MCF 10A (cell line): ENCODE data around the gene RASL11B. TPM values are rescaled to one million over a fixed set of nuclear protein-coding genes. Genes with fewer than 3 reads are reported as not detected.

Source experiments
- BruUV-seq: library from RNA; stranded (reverse); fragments of 400-500 nt; replicated peaks from 2 replicates; lab custom pipeline; 2021; lab: Mats Ljungman, UMichigan
- CTCF ChIA-PET: fragments of 300-600 bp; sonication (Branson Sonifier 250); formaldehyde crosslinking; extraction: SDS; loops from one replicate; lab custom pipeline; 2021; ENCODE audit warnings: antibody characterized with exemption, inconsistent platforms; lab: Yijun Ruan, JAX
- POLR2A ChIA-PET: fragments of 300-600, 350-650 bp; sonication (Branson Sonifier 250); formaldehyde crosslinking; extraction: SDS; loops from one replicate; lab custom pipeline; 2020; ENCODE audit warnings: antibody characterized with exemption, inconsistent platforms; lab: Yijun Ruan, JAX
- DNase-seq: peaks from one replicate; pipeline ENCODE4 v3.0.0-alpha.2; 2018; ENCODE audit not compliant: unreplicated experiment
- H3K27ac Mint-ChIP-seq: one replicate; pipeline ENCODE4 v1.8.0; 2022; ENCODE audit warnings: mild to moderate bottlenecking, low read depth, mixed read lengths; ENCODE audit not compliant: unreplicated experiment
- H3K27me3 Mint-ChIP-seq: one replicate; pipeline ENCODE4 v1.8.0; 2022; ENCODE audit warnings: mixed read lengths; ENCODE audit not compliant: insufficient read depth, unreplicated experiment
- H3K36me3 Mint-ChIP-seq: one replicate; pipeline ENCODE4 v1.8.0; 2022; ENCODE audit warnings: mild to moderate bottlenecking, moderate library complexity, mixed read lengths; ENCODE audit not compliant: insufficient read depth, unreplicated experiment
- H3K4me1 Mint-ChIP-seq: one replicate; pipeline ENCODE4 v1.8.0; 2022; ENCODE audit warnings: mixed read lengths; ENCODE audit not compliant: insufficient read depth, unreplicated experiment
- H3K4me3 Mint-ChIP-seq: one replicate; pipeline ENCODE4 v1.8.0; 2022; ENCODE audit warnings: mild to moderate bottlenecking, moderate library complexity, mixed read lengths; ENCODE audit not compliant: unreplicated experiment
- H3K9me3 Mint-ChIP-seq: one replicate; pipeline ENCODE4 v1.8.0; 2022; ENCODE audit warnings: mixed read lengths; ENCODE audit not compliant: unreplicated experiment
- intact Hi-C: fragments of 100-400 bp; cut with micrococcal nuclease; formaldehyde crosslinking; loops from 2 replicates; pipeline ENCODE4 v1.14.1; 2022
- total RNA-seq: library from RNA; stranded (reverse); gene quantifications from 2 replicates; pipeline ENCODE4 v1.2.3, GENCODE V29; 2022
- TF ChIP-seq, protein P1 (sequence below): fragments of 200-600 bp; IDR thresholded peaks from one replicate; pipeline ENCODE4 v1.8.0; 2022; ENCODE audit warnings: antibody characterized with exemption, mild to moderate bottlenecking; ENCODE audit not compliant: unreplicated experiment

Gene RASL11B
- total RNA-seq, 1 experiment from 2014 or later = 2.6 TPM

- no peak overlapping the region for H3K27ac Mint-ChIP-seq
- intact Hi-C loops = no loop called here
- no peaks in the 10 kb centered on the region for H3K9me3 Mint-ChIP-seq
- no peaks in the 10 kb centered on the region for H3K36me3 Mint-ChIP-seq
- no TSS peak for BruUV-seq
- ChIA-PET CTCF (interaction anchor here (0.7 to 2.2 kb wide), 3 partner anchors 67 to 838 kb away, joined by 4 to 9 read pairs (median 4); no protein-coding TSS in a partner anchor), POLR2A (interaction anchor here (0.6 kb wide), 1 partner anchor 861 kb away, joined by 3 read pairs; no protein-coding TSS in a partner anchor)
- H3K27me3 Mint-ChIP-seq = no peaks in the 10 kb centered on the region
- H3K4me3 Mint-ChIP-seq = no peak overlapping the region
- no peak for DNase-seq
- TF ChIP-seq, protein P1, sequence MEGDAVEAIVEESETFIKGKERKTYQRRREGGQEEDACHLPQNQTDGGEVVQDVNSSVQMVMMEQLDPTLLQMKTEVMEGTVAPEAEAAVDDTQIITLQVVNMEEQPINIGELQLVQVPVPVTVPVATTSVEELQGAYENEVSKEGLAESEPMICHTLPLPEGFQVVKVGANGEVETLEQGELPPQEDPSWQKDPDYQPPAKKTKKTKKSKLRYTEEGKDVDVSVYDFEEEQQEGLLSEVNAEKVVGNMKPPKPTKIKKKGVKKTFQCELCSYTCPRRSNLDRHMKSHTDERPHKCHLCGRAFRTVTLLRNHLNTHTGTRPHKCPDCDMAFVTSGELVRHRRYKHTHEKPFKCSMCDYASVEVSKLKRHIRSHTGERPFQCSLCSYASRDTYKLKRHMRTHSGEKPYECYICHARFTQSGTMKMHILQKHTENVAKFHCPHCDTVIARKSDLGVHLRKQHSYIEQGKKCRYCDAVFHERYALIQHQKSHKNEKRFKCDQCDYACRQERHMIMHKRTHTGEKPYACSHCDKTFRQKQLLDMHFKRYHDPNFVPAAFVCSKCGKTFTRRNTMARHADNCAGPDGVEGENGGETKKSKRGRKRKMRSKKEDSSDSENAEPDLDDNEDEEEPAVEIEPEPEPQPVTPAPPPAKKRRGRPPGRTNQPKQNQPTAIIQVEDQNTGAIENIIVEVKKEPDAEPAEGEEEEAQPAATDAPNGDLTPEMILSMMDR = no peak
- H3K4me1 Mint-ChIP-seq = peaks cover 6% of the 10 kb centered on the region
Observed at GRCh38 chr4:52915730-52916300, 53.7 kb downstream of the RASL11B start.

Other genes with a start within 250 kb of the RASL11B start
- gene USP46, start 203.0 kb upstream of the RASL11B start, total RNA-seq = 16.8 and 23.0 TPM in 2 replicates
- 6.2 and 6.7 TPM in 2 replicates for gene ERVMER34-1, start 110.9 kb upstream of the RASL11B start, total RNA-seq